ENCODE results near the gene PIGH.

Gene PIGH

GRCh38 chr14:67574806-67575205 is 25.3 kb downstream of the PIGH start:
- DNase-seq (ENCODE audit: low read depth in 2 of 2), result no peak

- no peak for DNase-seq (ENCODE audit: low read depth in 2 of 2)
Measured at GRCh38 chr14:67574156-67574555, 25.9 kb downstream of the PIGH start.

- DNase-seq (ENCODE audit: low read depth in 2 of 2), result no peak
Measured at GRCh38 chr14:67573228-67574010, 26.6 kb downstream of the PIGH start.

GRCh38 chr14:67572608-67573007 is 27.5 kb downstream of the PIGH start:
- DNase-seq (ENCODE audit: low read depth in 2 of 2), result no peak

GRCh38 chr14:67571991-67572323 is 28.1 kb downstream of the PIGH start:
- DNase-seq (ENCODE audit: low read depth in 2 of 2), result no peak

GRCh38 chr14:67571275-67571990 is 28.6 kb downstream of the PIGH start:
- peak; percentile 54 to 60 for DNase-seq (ENCODE audit: low read depth in 2 of 2)

- no peak for DNase-seq (ENCODE audit: low read depth in 2 of 2)
Measured at GRCh38 chr14:67570453-67570852, 29.6 kb downstream of the PIGH start.

- no peak for DNase-seq (ENCODE audit: low read depth in 2 of 2)
Measured at GRCh38 chr14:67569651-67570290, 30.3 kb downstream of the PIGH start.

- DNase-seq (ENCODE audit: low read depth in 2 of 2), result no peak
Measured at GRCh38 chr14:67569011-67569650, 30.9 kb downstream of the PIGH start.

GRCh38 chr14:67567654-67568053 is 32.4 kb downstream of the PIGH start:
- no peak for DNase-seq (ENCODE audit: low read depth in 2 of 2)

GRCh38 chr14:67566908-67567307 is 33.2 kb downstream of the PIGH start:
- DNase-seq (ENCODE audit: low read depth in 2 of 2), result no peak

GRCh38 chr14:67564236-67564635 is 35.8 kb downstream of the PIGH start:
- DNase-seq (ENCODE audit: low read depth in 2 of 2), result no peak

- DNase-seq (ENCODE audit: low read depth in 2 of 2), result no peak
Measured at GRCh38 chr14:67562776-67563150, 37.3 kb downstream of the PIGH start.

- no peak for DNase-seq (ENCODE audit: low read depth in 2 of 2)
Measured at GRCh38 chr14:67562025-67562775, 37.9 kb downstream of the PIGH start.

GRCh38 chr14:67559639-67560038 is 40.4 kb downstream of the PIGH start:
- DNase-seq (ENCODE audit: low read depth in 2 of 2), result no peak

- DNase-seq (ENCODE audit: low read depth in 2 of 2), result no peak
Measured at GRCh38 chr14:67557656-67558055, 42.4 kb downstream of the PIGH start.

GRCh38 chr14:67557118-67557517 is 43.0 kb downstream of the PIGH start:
- DNase-seq (ENCODE audit: low read depth in 2 of 2), result no peak

GRCh38 chr14:67556671-67557070 is 43.4 kb downstream of the PIGH start:
- DNase-seq (ENCODE audit: low read depth in 2 of 2), result no peak

GRCh38 chr14:67555518-67556090 is 44.5 kb downstream of the PIGH start:
- DNase-seq (ENCODE audit: low read depth in 2 of 2), result no peak

- DNase-seq (ENCODE audit: low read depth in 2 of 2), result no peak
Measured at GRCh38 chr14:67554341-67554740, 45.7 kb downstream of the PIGH start.

GRCh38 chr14:67553547-67553946 is 46.5 kb downstream of the PIGH start:
- DNase-seq (ENCODE audit: low read depth in 2 of 2), result no peak

Data from stimulated activated CD8-positive, alpha-beta memory T cell treated with anti-CD3 and anti-CD28 coated beads, Interleukin-2, amount 100 ng/mL, for 48 hours (primary cell).